Limb (tissue), 2 donors: ENCODE measurements around the gene CHD2.
A peak's percentile ranks its signal among the peaks of the same experiment; 100 is the strongest.
"Not testable (repeated sequence)": the region's sequence is repeated elsewhere in the genome, so short reads cannot be mapped to it uniquely, and the experiment has no call there.

Experiments used
- DNase-seq, 2 donors: peaks; one replicate each; pipeline ENCODE4 v3.0.0-alpha.2; 2016; ENCODE audit errors: extremely low spot score in 2 of 2

CHD2 gene

DNA sequence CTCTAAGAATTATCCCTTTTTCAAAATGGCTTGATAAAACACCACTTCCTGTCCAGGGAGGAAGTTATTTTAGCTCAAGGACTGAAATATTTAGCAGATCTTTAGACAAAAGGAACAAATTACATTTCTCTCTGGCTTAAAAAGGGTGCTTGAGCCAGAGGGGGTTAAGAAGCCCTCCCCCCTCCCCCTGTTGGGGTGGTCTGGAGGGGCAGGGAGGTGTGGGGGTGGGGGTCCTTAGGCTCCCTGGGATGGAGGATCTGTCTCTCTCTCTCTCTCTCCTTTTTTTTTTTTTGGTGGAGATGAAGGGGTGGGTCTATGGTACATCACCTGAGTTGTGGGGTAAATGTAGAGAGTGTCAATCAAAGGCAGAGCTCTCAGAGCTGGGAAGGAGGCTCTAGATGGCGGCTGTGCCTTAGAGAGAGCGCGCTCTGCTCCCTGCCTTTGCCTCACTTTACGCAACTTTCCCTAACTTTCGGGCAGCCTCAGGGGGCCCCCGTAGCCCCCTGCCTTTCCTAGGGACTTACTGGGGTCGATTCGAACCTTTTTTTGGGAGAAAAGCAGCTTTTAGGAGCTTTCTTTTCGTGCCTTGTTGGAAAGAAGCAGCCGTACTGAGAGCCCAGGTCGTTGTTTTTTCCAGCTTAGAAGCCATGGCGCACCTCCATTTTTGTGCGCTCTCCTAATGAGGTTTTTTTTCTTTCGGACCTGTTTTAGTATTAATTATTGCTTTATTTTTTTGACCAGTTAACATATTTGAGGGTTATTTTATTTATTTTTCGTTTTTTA is at the start of gene CHD2:
Gene CHD2 (plus strand): TSS at position 377 of the 783 bp plus-strand sequence. CDS start 914 bp downstream, outside the sequence.
- DNase-seq = peak; percentile 85 to 86

DNA sequence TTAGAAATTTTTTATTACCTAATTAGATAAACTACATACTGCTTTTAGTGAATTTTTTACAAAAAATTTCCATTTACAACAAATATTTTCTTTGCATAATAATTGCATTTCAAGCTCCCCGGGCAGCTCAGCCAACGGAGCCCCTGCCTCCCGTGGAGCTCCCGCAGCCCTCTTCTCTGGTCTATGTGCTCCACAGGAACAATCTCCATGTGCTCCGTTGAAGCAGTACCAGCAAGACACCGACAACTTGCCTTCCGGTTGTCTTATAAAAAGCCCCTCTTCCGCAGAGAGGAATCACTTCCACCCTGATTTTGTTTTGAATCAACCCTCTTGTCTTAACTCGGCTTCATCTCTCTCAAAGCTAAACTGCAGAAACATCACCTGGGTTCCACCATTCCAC is 46.9 kb upstream of the CHD2 start:
- DNase-seq = no peak

DNA sequence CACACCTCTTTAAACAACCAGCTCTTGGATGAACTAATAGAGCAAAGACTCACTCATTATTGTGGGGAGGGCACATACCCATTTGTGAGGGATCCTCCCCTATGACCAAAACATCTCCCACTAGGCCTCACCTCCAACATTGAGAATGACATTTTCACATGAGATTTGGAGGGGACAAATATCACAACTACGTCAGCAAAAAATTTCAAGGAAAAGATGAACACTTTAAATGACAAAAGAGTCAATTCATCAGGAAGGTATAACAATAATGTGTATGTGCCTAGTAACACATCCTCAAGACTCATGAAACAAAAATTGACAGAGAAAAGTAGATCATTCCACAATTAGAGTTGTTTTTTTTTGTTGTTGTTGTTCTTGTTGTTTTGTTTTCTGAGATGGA is 38.4 kb upstream of the CHD2 start:
- DNase-seq = no peak

DNA sequence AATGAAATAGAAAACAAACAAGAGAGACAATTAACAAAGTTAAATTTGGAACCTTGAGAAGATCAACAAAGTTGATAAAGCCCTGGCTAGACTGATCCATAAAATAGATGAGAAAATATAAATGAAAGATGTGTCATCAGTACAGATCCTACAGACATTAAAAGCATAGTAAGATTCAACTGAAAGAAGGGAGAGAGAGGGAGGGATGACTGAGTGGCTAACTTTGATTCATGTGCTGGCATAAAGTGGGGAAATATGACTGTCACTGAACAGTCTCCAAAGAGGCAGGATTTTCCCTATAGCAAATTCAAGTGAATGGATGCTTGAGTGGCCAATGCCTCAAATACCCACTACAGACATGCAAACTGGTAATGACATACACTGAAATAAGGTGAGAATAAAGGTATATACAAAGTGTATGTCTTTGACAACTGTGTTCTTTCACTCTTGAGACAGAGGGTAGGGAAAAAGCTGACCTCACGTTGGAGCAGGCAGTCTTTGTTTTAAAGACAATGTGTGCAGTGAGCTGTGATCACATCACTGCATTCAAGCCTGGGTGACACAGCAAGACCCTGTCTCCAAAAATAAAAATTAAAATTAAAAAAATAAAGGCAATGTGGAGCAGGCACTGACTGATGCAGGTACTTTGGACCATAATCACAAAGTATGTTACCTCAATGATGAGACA is 35.9 kb upstream of the CHD2 start:
- DNase-seq = no peak

DNA sequence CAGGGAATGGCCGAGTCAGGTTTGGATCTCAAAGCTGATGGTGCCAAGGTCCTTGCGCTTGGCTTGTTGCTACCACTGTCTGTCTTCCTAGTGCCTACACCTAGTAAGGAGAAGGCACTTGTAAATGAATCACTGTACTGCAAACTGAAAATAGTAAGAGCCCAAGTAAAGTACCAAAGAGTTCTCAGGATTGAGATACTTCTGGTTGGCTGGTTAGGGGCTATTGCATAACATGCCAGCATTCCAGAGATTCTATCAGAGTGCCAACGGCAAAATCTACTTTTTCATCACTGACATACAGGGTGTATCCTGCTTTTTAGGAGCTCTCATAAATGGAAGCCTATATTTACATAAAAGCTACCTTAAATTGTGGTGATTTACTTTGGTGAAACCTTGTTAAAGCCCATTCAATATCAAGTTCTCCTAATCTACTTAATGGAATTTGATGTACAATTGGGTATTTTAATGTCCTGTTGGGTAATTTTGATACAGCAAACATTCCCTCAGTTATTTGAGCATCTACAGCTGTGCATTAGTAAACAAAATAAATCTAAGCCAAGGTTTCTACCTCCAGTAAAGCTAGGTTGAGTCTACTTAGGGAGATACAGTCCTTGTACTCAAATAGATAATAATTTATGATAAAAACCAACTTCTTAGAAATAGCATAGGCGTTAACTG is 30.7 kb upstream of the CHD2 start:
- no peak for DNase-seq

DNA sequence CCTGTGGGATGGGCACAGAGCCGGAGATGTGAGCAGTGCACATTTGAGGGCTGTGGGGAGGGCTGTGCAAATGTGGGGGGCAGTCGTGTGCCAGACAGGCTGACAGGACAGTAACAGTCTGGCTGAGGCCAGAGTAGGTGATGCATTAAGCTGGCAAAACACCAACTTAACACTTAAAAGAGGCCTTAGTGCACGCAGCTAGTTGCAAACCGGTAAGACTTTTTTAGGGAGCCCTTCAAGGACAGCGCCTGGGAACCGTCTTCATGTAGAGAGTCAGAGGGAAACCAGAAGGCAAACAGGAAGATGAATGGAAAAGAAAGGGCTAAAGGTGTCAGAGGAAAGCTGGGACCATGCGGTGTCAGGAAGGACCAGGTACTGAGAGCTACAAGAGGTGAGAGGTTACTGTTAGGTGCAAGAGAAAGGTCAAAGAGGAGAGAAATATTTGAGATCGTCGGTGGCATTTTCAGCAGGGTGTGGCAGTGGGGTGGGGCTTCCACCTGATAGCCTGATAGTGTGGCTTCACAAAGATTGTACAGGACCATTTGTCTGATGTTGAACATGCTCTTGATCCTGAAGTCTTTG is 30.0 kb upstream of the CHD2 start:
- no peak for DNase-seq

DNA sequence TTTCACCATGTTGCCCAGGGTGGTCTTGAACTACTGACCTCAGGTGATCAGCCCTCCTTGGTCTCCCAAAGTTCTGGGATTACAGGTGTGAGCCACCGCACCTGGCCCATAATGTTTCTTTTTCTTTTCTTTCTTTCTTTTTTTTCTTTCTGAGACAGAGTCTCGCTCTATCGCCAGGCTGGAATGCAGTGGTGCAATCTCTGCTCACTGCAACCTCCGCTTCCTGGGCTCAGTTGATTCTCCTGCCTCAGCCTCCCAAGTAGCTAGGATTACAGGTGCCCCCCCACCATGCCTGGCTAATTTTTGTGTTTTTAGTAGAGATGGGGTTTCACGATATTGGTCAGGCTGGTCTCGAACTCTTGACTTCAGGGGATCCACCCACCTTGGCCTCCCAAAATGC is 27.2 kb upstream of the CHD2 start:
- DNase-seq = not testable (repeated sequence)

DNA sequence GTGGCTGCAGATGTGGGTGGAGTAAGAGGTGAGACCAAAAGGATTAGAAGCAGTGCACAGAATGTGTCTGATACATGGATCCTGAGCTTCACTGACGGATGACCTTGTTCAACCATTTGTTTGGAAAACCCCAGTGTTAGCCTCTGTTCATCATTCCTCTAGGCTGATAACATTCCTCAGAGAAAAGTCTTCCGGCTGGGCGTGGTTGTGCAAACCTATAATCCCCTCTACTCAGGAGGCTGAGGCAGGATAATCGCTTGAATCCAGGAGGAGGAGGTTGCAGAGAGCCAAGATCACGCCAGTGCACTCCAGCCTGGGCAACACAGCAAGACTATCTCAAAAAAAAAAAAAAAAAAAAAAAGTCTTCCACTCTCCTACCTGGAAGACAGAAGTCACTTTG is 23.1 kb upstream of the CHD2 start:
- DNase-seq = no peak

DNA sequence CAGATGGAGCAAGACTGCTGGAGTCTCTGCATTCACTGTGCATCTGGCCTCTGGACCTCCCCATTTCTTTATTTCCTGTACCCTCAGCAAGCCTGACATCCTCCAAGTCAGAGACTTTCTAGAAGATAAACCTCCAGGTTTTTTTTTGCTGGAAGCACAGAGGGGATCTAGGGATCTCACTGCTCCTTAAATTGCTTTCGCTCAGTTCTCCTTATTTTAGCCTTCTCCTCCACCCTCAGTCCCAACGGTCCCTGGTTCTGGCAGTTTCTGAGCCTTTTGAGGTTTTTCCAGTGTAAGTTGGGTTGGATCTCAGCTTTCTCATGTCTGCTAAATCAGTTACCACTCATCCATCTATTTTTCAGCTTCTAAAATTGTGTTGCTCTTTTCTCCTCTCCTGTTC is 22.7 kb upstream of the CHD2 start:
- peak in 1 of 2 donors; percentile 40 for DNase-seq

DNA sequence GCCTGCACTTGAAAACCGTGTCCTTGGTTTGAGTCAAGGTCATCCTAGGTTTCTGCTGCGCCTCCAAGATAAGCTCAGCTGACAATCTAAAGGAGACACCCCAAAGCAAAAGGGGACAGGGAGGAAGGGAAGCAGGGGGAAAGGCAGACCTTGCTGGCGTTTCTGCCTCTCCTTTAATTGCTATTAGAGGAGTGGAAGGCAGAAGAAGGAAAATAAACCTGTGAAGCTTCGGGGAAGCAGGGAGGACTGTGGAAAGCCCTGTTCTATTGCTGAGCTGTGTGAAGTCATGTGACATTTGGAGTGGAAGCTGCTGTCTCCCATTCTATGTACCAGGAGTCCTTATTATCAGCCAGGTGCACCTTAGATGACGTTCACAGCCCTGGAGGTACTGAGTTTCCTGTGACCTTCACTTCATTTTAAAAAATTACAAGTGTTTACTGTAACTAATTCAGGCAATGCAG is 21.5 kb upstream of the CHD2 start:
- DNase-seq = no peak

DNA sequence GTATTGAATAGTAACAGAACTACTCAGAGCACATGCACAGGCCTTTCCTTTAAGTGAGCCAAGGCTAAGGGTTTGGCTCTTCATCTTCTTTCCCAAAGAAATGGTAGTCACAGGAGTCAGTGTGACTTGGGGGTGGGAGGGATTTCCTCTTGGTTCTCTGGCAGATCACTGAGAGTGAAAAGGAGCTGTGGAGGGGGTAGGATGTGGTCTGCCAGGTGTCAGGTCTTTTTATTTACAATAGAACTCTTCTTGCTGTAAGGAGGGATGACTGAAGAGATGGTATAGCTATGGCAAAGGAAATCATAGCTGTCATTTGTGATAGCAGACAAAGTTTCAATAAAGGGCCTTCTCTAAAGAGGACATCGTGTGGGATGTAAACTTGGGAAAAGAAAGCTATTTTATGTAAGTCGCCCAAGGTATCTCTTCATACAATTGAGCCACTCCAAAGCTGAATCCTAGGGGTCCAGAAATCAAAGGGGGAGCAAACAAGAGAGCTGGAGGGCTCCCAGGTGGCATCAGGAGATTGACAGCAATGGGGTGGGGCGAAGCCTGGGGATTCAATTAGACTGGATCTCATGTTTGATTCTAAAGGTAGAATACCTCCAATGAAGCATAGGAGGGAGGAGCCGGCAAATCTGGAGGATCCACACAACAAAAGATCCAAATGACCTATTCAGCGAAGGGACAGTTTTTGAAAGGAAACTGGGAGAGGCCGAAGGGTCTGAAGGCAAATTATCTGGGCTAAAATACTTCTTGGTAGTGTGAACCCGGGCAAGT is 20.0 kb upstream of the CHD2 start:
- DNase-seq = no peak

DNA sequence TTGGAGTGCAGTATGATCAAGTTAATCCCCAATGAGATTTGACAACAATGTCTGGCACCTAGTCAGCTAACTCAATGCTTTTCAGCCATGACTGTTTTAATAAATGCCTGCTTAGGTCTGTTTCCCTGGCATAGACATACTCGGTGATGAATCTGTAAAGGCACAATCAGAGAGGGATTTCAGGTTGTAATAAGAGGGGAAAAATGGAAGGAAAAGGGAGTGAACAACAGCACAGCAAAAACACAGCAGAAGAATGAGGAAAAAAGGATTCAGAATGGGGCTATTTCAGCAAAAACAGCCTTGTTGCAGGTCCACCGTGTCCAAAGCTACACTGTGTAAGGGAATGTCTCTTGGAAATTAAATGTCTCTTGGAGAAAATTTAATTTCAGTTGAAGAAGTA is 19.3 kb upstream of the CHD2 start:
- no peak for DNase-seq

DNA sequence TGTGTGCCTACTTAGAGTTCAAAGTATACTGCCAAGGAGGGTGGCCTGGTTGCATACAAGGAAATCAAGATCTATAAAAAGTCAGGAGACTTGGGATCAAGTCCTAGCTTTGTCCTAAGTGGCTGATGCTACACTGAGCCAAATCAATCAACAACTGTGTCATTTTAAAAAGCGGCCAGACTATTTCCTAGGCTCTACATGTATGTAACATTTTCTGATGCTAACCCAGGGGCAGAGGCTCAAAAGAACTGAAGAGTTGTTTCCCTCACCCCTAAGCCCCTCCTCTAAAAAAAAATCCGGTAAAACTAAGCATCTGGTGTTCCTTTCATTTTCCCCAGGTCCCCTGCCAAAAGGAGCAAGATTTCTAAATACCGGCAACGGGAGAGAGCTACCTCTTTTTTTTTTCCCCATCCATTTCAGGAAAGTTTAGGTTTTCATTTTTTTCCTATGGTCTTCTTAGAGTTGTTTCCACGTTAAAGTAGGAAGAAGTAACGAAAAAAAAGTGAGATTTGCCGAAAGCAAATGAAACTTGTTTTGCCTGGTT is 18.8 kb upstream of the CHD2 start:
- DNase-seq = peak; percentile 44 to 77

DNA sequence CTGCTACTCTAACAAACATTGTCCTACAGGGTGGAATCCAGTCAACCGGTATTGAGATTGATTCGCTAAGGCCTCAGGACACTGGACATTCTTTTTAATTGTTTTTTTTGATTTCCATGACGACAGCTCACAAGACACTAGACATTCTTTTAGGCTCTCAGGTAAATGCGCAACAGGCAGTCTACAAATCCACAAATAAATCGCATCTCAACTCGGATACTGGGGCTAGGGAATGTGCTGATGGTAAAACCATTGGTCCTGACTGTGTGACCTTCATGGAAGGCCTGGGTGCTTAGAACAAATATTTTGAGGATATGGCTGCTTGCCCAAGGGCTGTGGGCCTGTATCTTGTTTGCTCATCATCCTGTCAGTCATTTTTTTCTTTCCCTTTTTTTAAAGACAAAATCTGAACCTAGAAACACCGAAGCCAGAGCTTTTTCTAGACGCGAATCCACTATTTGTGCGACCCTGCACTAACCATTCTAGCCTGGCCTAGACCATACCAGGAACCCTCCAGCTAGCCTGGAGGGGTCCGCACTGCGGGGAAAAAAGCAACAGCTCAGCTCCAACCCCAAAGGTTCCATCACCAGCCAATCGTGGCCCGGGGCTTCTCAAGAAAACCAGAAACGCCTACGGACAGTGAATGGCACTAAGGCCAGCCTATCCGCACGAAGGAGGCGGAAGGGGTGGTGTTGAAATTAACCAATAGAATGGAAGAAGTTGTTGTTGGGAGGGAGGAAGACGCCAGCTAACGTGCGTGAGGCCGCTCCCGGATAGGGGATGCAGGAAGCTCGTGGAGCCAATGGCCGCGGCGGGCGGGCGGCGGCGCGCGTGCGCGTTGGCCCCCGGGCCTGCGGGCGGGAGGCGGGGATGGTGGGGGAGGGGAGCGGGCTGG is 18.1 kb upstream of the CHD2 start:
- peak; percentile 99 to 100 for DNase-seq

DNA sequence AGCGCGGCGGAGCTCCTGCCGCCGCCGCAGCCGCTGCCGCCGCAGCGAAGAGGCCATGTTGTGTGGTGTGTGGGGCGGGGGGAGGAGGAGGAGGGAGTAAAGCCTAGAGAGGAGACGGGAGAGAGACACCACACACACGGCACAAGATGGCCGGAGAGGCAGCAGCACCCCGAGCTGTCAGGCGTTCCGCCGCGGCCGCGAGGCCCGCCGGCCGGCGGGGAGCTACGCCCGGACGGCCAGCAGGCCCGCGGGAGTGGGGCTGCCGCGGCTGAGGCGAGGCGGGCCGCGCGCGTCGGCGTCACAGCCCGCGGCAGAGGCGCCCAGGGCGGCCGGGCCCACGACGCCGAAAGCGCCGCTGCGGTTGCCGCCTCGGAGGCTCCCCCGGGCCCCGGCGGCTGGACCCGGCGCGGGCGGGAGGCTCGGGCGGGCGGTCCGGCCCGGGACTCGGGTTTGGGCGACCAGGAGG is 17.4 kb upstream of the CHD2 start:
- DNase-seq = no peak

DNA sequence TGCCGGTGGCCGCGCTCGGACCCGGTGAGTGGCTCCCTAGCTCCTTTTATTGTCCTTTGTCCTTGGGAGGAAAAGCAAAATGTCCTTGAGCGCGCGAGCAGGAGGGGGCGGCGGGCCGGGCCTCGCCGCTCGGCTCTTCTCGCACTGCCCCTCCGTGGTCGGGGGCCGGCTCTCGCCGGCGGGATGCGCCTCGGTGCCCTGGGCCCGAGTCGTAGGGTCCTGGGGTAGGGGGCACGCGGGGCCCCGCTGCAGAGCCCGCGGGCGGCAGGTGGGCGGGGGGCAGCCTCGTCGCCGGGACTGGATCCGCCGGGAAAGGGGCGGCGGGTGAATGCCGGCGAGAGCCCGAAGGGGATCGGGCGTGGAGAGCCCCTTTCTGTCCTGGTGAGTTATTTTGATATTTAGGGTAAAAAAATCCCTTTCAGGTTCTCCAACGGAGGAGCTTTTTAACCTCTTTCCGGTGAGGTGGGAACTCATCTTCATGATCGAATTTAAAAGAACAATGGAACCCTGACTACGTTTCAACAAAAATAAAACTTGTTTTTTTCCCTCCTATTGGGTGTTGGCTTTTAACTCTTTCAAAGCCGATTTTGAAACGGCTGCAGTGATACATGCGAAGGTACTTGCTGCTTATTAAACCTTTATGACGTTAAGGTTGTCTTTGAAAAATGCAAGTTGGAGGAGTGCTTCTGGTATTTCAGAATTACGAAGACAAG is 16.8 kb upstream of the CHD2 start:
- peak in 1 of 2 donors; percentile 75 for DNase-seq

DNA sequence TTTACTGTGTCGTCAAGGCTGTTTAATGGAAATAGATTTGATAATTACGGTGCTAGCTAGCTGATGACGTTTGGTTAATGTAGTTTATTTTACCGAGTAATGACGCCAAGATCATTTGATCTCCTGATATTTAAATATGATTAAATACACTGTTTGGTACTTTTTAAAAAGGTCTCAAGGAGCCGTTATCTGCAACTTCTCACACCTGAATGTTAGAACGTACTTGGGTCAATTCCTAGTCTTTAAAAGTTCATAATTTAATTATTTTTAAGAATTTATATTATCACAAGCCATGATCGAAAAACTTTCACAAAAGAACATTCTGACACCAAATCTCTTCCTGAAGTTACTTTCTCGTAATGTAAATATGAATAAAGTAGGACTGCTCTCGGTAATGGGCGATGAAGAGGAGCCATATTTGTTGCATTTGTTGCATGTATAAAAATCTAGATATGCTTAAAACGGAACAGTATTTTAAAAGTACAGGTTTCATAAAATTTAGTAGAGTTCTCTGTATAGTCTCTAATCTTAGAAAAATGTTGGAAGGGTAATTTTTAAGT is 16.2 kb upstream of the CHD2 start:
- no peak for DNase-seq

DNA sequence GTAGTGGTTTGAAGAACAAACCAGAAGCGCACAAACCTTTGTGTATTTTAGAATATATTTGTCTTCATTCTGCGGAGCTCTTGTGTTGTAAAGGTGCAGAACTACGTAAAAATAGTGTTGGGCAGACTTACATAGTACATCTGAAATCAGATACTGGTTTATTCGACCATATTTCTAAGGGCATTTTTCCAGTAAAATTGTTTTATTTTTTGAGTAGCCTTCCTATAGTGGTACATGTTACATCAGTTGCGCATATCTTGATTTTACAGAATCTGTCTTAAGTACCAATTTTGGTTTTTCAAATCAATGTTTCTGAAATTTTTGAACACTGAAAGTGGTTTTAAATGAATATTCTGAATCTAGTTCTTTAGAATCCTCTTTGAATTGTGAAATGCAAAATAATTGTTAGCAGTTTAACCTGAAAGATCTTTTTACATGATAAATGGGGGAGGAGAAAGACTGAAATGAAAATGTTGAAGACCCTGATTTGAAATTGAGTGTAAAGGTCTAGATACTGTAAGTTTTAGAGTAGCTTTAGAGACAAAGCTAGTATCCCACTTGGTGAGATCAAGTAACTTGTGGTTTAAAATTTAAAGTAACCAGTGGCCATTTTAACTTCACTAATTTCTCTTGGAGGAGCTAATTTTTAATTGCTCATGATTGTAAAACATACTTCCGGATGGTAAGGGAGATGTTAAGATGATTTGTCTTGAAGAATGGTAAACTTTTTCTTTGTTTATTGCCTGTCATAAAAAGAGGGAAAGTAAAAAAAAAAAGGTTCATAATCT is 15.5 kb upstream of the CHD2 start:
- DNase-seq = no peak
